Body of pancreas (tissue), 4 donors: ENCODE measurements around the gene PMS2.

Experiments used
- CTCF ChIP-seq, 7 experiments: fragments of 450-650 bp in 4 of 7; fragments of 200-600 bp in 3 of 7; sonication (generic) in 3 of 7; IDR thresholded peaks; one replicate each; pipeline ENCODE4 v1.5.1; 2016 to 2019; ENCODE audit warnings: antibody characterized with exemption in 7 of 7
- POLR2A ChIP-seq, 3 donors: fragments of 450-650 bp; IDR thresholded peaks; one replicate each; pipeline ENCODE4 v1.6.1; 2016; ENCODE audit warnings: antibody characterized with exemption in 3 of 3, mild to moderate bottlenecking in 2 of 3

GRCh38 chr7:6035686-6036085 is 26.8 kb upstream of the PMS2 start:
- TF ChIP-seq CTCF (IDR thresholded peaks at IDR 0.05) (no peak), POLR2A (IDR thresholded peaks at IDR 0.05) (no peak)
